NCI-H510A (cell line): ENCODE measurements around the gene MYH7.

Source experiments
- DNase-seq: peaks from one replicate; lab custom pipeline; 2025; lab: John Stamatoyannopoulos, UW

The MYH7 gene

GRCh38 chr14:23370221-23370620 lies 65.2 kb downstream of the MYH7 start:
- DNase-seq = no peak

- no peak for DNase-seq
These were observed 69.0 kb downstream of the MYH7 start for GRCh38 chr14:23366426-23366921.

GRCh38 chr14:23365732-23366425 lies 69.6 kb downstream of the MYH7 start:
- no peak for DNase-seq

- DNase-seq = no peak
These were observed 70.3 kb downstream of the MYH7 start, which contains the start of gene EFS for GRCh38 chr14:23365036-23365731. EFS (minus strand) TSS chr14:23365172; CDS start chr14:23365025, 147 bp downstream.

- no peak for DNase-seq
These were observed 71.1 kb downstream of the MYH7 start for GRCh38 chr14:23364164-23365035.
